Left ventricle myocardium inferior (tissue), 1 donor: ENCODE results near the gene PAQR8. TPM values are rescaled to one million over a fixed set of nuclear protein-coding genes. Genes with fewer than 3 reads are reported as not detected.

ENCODE experiments used
- DNase-seq: peaks from one replicate; pipeline ENCODE4 v3.0.0-alpha.2; 2020
- H3K27ac ChIP-seq: fragments of 200-600 bp; replicated peaks from 2 replicates; pipeline ENCODE4 v1.8.0; 2021
- H3K27me3 ChIP-seq: fragments of 200-600 bp; 2 replicates; pipeline ENCODE4 v1.8.0; 2021; ENCODE audit warnings: low read depth
- H3K36me3 ChIP-seq: fragments of 200-600 bp; 2 replicates; pipeline ENCODE4 v1.8.0; 2021
- H3K4me1 ChIP-seq: fragments of 200-600 bp; 2 replicates; pipeline ENCODE4 v1.8.0; 2021
- H3K4me3 ChIP-seq: fragments of 200-600 bp; 2 replicates; pipeline ENCODE4 v1.8.0; 2021; ENCODE audit warnings: mild to moderate bottlenecking, moderate library complexity
- H3K9me3 ChIP-seq: fragments of 200-600 bp; replicated peaks from 2 replicates; pipeline ENCODE4 v1.8.0; 2021
- CTCF ChIP-seq: fragments of 200-600 bp; IDR thresholded peaks from 2 replicates; pipeline ENCODE4 v1.8.0; 2021; ENCODE audit warnings: antibody characterized with exemption, mild to moderate bottlenecking, borderline replicate concordance
- intact Hi-C: fragments of 100-400 bp; cut with micrococcal nuclease; formaldehyde crosslinking; loops from one replicate; pipeline ENCODE4 v1.11.0; 2022
- total RNA-seq: library from RNA; stranded (reverse); fragmentation: NEBNext Ultra II Directional; extraction: Animal tissue kit (Norgen Biotek cat#: 25700); gene quantifications from one replicate; pipeline ENCODE4 v1.2.1, GENCODE V29; 2021
- donor health status: DM: no; HTN: yes; CAD: no; lungs with severe emphysema.

Gene PAQR8
- total RNA-seq, 1 donor from 2014 or later = 2.0 TPM

- Histone ChIP-seq H3K36me3 (no peaks in the 10 kb centered on the region), H3K27ac (no peak overlapping the region), H3K4me3 (no peak overlapping the region), H3K27me3 (peaks cover 4% of the 10 kb centered on the region), H3K4me1 (no peaks in the 10 kb centered on the region), H3K9me3 (no peaks in the 10 kb centered on the region)
- intact Hi-C loops = no loop called here
- DNase-seq = no peak
- no peak for TF ChIP-seq CTCF
Observed at GRCh38 chr6:52347818-52348217, 14.1 kb upstream of the PAQR8 start.

GRCh38 chr6:52351879-52352238, 10.1 kb upstream of the PAQR8 start:
- H3K9me3 ChIP-seq = no peaks in the 10 kb centered on the region
- no peak overlapping the region for H3K27ac ChIP-seq
- H3K4me1 ChIP-seq = no peaks in the 10 kb centered on the region
- no peaks in the 10 kb centered on the region for H3K36me3 ChIP-seq
- no peaks in the 10 kb centered on the region for H3K27me3 ChIP-seq
- no peak for DNase-seq
- H3K4me3 ChIP-seq = no peak overlapping the region
- TF ChIP-seq CTCF = no peak
- intact Hi-C loops = no loop called here

GRCh38 chr6:52352239-52353018, 9.5 kb upstream of the PAQR8 start:
- intact Hi-C loops = no loop called here
- TF ChIP-seq CTCF = no peak
- Histone ChIP-seq H3K36me3 (no peaks in the 10 kb centered on the region), H3K27ac (no peak overlapping the region), H3K4me1 (no peaks in the 10 kb centered on the region), H3K4me3 (no peak overlapping the region), H3K27me3 (no peaks in the 10 kb centered on the region), H3K9me3 (no peaks in the 10 kb centered on the region)
- no peak for DNase-seq

GRCh38 chr6:52356017-52356416, 5.9 kb upstream of the PAQR8 start:
- Histone ChIP-seq H3K9me3 (no peaks in the 10 kb centered on the region), H3K27me3 (no peaks in the 10 kb centered on the region), H3K36me3 (no peaks in the 10 kb centered on the region), H3K4me3 (no peak overlapping the region), H3K4me1 (peaks cover under 1% of the 10 kb centered on the region), H3K27ac (no peak overlapping the region)
- TF ChIP-seq CTCF = no peak
- intact Hi-C loops = no loop called here
- no peak for DNase-seq

- DNase-seq = no peak
- H3K9me3 ChIP-seq = no peaks in the 10 kb centered on the region
- H3K4me3 ChIP-seq = no peak overlapping the region
- H3K27ac ChIP-seq = no peak overlapping the region
- no peaks in the 10 kb centered on the region for H3K36me3 ChIP-seq
- TF ChIP-seq CTCF = no peak
- H3K27me3 ChIP-seq = no peaks in the 10 kb centered on the region
- H3K4me1 ChIP-seq = peaks cover 24% of the 10 kb centered on the region
- intact Hi-C loops = no loop called here
Observed at GRCh38 chr6:52359403-52359802, 2.5 kb upstream of the PAQR8 start.
